Activated naive CD4-positive, alpha-beta T cell treated with Interleukin-2 at 50 U/mL for 16 hours (primary cell): ENCODE measurements around the gene NDOR1.

Experiments
- DNase-seq: peaks from one replicate; pipeline ENCODE4 v3.0.0-alpha.2; 2020

The NDOR1 gene

GRCh38 chr9:137266162-137266527, 60.6 kb downstream of the NDOR1 start:
- DNase-seq, result no peak
